ENCODE results near the gene FALEC. TPM values are rescaled to one million over a fixed set of nuclear protein-coding genes. Genes with fewer than 3 reads are reported as not detected.
"Not testable (repeated sequence)": the region's sequence is repeated elsewhere in the genome, so short reads cannot be mapped to it uniquely, and the experiment has no call there.

Gene FALEC
- total and polyA plus RNA-seq, 5 donors from 2014 or later = 0.42 TPM; not detected in 4

- H3K27me3 Mint-ChIP-seq = no peaks in the 10 kb centered on the region
- no peaks in the 10 kb centered on the region for H3K9me3 ChIP-seq (ENCODE audit: control insufficient read depth in 2 of 2, low read length in 2 of 2)
- no peaks in the 10 kb centered on the region for H3K9me3 Mint-ChIP-seq
- peak in 1 of 3 donors; percentile 31 for DNase-seq
- peaks cover 9% of the 10 kb centered on the region for H3K36me3 ChIP-seq (ENCODE audit: control insufficient read depth, insufficient read depth, low read length)
- H3K36me3 Mint-ChIP-seq = peaks cover 21% of the 10 kb centered on the region
- peak overlapping the region; percentile 95 to 100 (median 97) for H3K27ac Mint-ChIP-seq
- peak overlapping the region; percentile 82 for H3K27ac ChIP-seq (ENCODE audit: insufficient read depth, low read length, poor library complexity, severe bottlenecking)
- H3K4me1 ChIP-seq (ENCODE audit: control insufficient read depth, insufficient read depth, low read length, poor library complexity, severe bottlenecking) = peaks cover 100% of the 10 kb centered on the region
- H3K4me3 ChIP-seq (ENCODE audit: low read depth, low read length) = peak overlapping the region; percentile 93
- peaks cover 18 to 91% (median 64%) of the 10 kb centered on the region in 4 donors for H3K4me1 Mint-ChIP-seq
- H3K4me3 Mint-ChIP-seq = peak overlapping the region; percentile 88 to 100 (median 94)
- H3K27me3 ChIP-seq (ENCODE audit: control insufficient read depth, insufficient read depth, low read length) = no peaks in the 10 kb centered on the region
- ATAC-seq (ENCODE audit: low read depth in 2 of 2) = no peak
These were observed 51.2 kb downstream of the FALEC start for GRCh38 chr1:150566589-150567340.

GRCh38 chr1:150567341-150567716 lies 51.8 kb downstream of the FALEC start:
- no peaks in the 10 kb centered on the region for H3K27me3 ChIP-seq (ENCODE audit: control insufficient read depth, insufficient read depth, low read length)
- H3K36me3 Mint-ChIP-seq = peaks cover 22% of the 10 kb centered on the region
- peaks cover 18 to 94% (median 63%) of the 10 kb centered on the region in 4 donors for H3K4me1 Mint-ChIP-seq
- H3K4me3 Mint-ChIP-seq = peak overlapping the region; percentile 88 to 100 (median 94)
- H3K9me3 ChIP-seq (ENCODE audit: control insufficient read depth in 2 of 2, low read length in 2 of 2) = no peaks in the 10 kb centered on the region
- H3K27ac Mint-ChIP-seq = peak overlapping the region; percentile 95 to 100 (median 97)
- no peaks in the 10 kb centered on the region for H3K9me3 Mint-ChIP-seq
- H3K4me3 ChIP-seq (ENCODE audit: low read depth, low read length) = peak overlapping the region; percentile 93
- H3K4me1 ChIP-seq (ENCODE audit: control insufficient read depth, insufficient read depth, low read length, poor library complexity, severe bottlenecking) = peaks cover 99% of the 10 kb centered on the region
- peaks cover 9% of the 10 kb centered on the region for H3K36me3 ChIP-seq (ENCODE audit: control insufficient read depth, insufficient read depth, low read length)
- no peaks in the 10 kb centered on the region for H3K27me3 Mint-ChIP-seq
- ATAC-seq (ENCODE audit: low read depth in 2 of 2) = peak; percentile 50 to 51
- peak in 2 of 3 donors; percentile 85 to 96 for DNase-seq
- peak overlapping the region; percentile 82 for H3K27ac ChIP-seq (ENCODE audit: insufficient read depth, low read length, poor library complexity, severe bottlenecking)

DNA sequence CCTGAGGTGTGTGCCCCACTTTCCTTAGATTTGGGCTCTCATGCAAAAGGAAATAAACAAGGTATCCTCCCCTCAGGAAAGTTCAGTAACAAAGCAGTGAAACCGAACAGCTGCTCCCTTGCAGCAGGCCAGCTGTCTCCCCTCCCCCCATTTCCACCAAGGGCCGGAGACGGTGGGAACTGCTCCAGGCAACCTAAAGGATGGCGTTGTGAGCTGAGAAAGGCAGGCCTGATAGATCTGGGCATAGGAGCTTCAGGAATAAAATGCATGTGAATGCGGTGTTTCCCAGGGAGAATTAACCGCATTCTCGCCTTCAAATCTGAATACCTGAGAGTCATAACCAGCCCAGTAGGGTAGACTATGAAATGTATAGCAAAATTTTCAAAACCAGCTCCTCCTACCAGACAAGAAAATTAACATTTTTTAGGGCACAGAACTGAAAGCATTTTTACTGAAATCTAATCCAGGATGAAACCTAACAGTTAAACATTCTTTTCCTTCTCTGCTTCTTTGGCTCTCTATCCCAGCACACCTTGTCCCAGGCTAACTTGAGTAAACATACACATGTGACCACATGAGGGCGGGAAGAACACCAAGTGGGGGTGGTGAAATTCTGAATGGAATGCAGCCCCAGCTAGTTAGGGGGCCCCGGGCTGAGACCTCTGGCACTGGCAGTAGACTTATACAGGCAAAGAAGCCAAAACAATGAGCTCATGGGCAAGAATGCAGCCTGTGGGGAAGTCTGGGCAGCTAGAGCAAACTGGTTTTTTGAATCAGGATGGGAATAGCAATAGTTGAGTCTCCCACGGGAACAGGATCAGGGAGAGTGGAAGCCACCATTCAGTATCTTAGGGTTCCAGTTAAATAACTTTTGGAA lies 52.4 kb downstream of the FALEC start:
- Mint-ChIP-seq H3K9me3 (no peaks in the 10 kb centered on the region), H3K36me3 (peaks cover 27% of the 10 kb centered on the region)
- ATAC-seq (ENCODE audit: low read depth in 2 of 2) = peak; percentile 11 to 23

DNA sequence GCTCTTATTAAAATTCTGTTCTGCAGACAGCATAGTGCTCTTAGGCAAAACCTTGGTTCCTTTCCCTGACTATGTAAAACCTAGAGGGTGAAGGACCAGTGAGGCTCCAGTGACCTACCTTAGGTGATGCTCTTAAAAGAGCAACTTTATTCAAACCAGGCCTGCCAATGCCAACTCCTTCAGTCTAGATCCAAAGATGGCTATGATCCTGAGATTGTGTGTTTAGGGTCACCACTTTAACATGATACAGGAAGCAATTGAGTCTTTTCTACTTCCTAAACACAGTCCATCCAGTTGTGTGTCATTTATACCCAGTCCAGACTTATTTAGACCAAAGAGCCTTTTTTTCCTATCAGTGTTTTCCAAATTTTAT lies 53.0 kb downstream of the FALEC start:
- peak in 1 of 3 donors; percentile 60 for DNase-seq

More for the DNA sequence above, 52.4 kb downstream of the FALEC start:
- no peaks in the 10 kb centered on the region for H3K9me3 ChIP-seq (ENCODE audit: control insufficient read depth in 2 of 2, low read length in 2 of 2)
- Mint-ChIP-seq H3K27me3 (no peaks in the 10 kb centered on the region), H3K4me3 (peak overlapping the region; percentile 88 to 100 (median 94)), H3K4me1 (peaks cover 18 to 93% (median 67%) of the 10 kb centered on the region in 4 donors), H3K27ac (peak overlapping the region; percentile 95 to 100 (median 97))
- peaks cover 99% of the 10 kb centered on the region for H3K4me1 ChIP-seq (ENCODE audit: control insufficient read depth, insufficient read depth, low read length, poor library complexity, severe bottlenecking)
- H3K36me3 ChIP-seq (ENCODE audit: control insufficient read depth, insufficient read depth, low read length) = peaks cover 15% of the 10 kb centered on the region
- H3K27me3 ChIP-seq (ENCODE audit: control insufficient read depth, insufficient read depth, low read length) = no peaks in the 10 kb centered on the region
- no peak for DNase-seq
- H3K4me3 ChIP-seq (ENCODE audit: low read depth, low read length) = peak overlapping the region; percentile 93
- peak overlapping the region; percentile 82 for H3K27ac ChIP-seq (ENCODE audit: insufficient read depth, low read length, poor library complexity, severe bottlenecking)

DNA sequence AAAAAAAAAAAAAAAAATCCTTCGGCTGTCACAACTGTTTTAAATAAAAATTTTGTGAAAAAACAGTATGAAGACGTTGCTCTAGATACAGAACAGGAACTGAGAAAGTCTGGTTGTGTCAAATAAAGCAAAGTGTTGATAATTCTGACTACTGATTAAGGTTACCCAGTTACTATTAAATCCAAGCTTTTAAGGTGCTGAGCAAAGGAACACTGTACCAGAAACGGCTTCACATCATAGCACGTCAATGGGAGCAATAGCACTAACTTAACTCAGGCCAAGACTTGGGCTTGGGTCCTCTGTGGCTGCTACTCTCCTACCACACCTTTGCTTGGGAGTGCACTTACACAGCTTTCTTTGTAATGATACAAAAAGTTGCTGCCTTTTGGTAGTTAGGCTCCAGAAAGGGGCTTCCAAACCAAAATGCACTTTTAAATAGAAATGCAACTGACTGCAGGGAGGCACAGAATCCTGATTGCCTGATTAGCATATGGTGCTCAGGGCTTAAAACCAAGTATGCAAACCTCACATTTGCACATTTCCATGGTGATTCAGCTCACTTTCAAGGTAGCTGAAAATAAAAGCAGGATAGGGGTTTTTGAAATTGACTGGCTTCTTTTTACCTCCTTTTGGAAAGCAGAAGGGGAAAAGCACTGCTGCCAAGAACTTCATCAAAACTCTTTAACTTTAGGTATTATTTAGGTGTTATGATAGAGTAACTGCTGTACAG lies 57.5 kb downstream of the FALEC start:
- H3K27me3 ChIP-seq (ENCODE audit: control insufficient read depth, insufficient read depth, low read length) = no peaks in the 10 kb centered on the region
- Mint-ChIP-seq H3K9me3 (peaks cover 0 to 2% (median 0%) of the 10 kb centered on the region in 7 donors), H3K4me3 (peak overlapping the region; percentile 98 to 100 (median 99)), H3K27me3 (peaks cover 5% of the 10 kb centered on the region), H3K27ac (peak overlapping the region; percentile 88 to 97 (median 97)), H3K36me3 (peaks cover 73% of the 10 kb centered on the region), H3K4me1 (peaks cover 5 to 67% (median 46%) of the 10 kb centered on the region in 4 donors)
- peaks cover 76% of the 10 kb centered on the region for H3K4me1 ChIP-seq (ENCODE audit: control insufficient read depth, insufficient read depth, low read length, poor library complexity, severe bottlenecking)
- peak overlapping the region; percentile 82 for H3K27ac ChIP-seq (ENCODE audit: insufficient read depth, low read length, poor library complexity, severe bottlenecking)
- peak overlapping the region; percentile 99 for H3K4me3 ChIP-seq (ENCODE audit: low read depth, low read length)
- H3K9me3 ChIP-seq (ENCODE audit: control insufficient read depth in 2 of 2, low read length in 2 of 2) = no peaks in the 10 kb centered on the region
- ATAC-seq (ENCODE audit: low read depth in 2 of 2) (no peak), DNase-seq (peak in 1 of 3 donors; percentile 45)
- peaks cover 64% of the 10 kb centered on the region for H3K36me3 ChIP-seq (ENCODE audit: control insufficient read depth, insufficient read depth, low read length)

More for the DNA sequence above, 53.0 kb downstream of the FALEC start:
- H3K4me3 Mint-ChIP-seq = peak overlapping the region; percentile 88 to 100 (median 94)
- H3K4me1 Mint-ChIP-seq = peaks cover 15 to 93% (median 64%) of the 10 kb centered on the region in 4 donors
- H3K27ac Mint-ChIP-seq = peak overlapping the region; percentile 95 to 100 (median 97)
- no peaks in the 10 kb centered on the region for H3K27me3 Mint-ChIP-seq
- Histone ChIP-seq H3K27me3 (ENCODE audit: control insufficient read depth, insufficient read depth, low read length) (no peaks in the 10 kb centered on the region), H3K4me3 (ENCODE audit: low read depth, low read length) (peak overlapping the region; percentile 93), H3K4me1 (ENCODE audit: control insufficient read depth, insufficient read depth, low read length, poor library complexity, severe bottlenecking) (peaks cover 99% of the 10 kb centered on the region), H3K9me3 (ENCODE audit: control insufficient read depth in 2 of 2, low read length in 2 of 2) (no peaks in the 10 kb centered on the region), H3K27ac (ENCODE audit: insufficient read depth, low read length, poor library complexity, severe bottlenecking) (peak overlapping the region; percentile 82), H3K36me3 (ENCODE audit: control insufficient read depth, insufficient read depth, low read length) (peaks cover 21% of the 10 kb centered on the region)
- H3K9me3 Mint-ChIP-seq = no peaks in the 10 kb centered on the region
- peaks cover 31% of the 10 kb centered on the region for H3K36me3 Mint-ChIP-seq
- ATAC-seq (ENCODE audit: low read depth in 2 of 2) = no peak

DNA sequence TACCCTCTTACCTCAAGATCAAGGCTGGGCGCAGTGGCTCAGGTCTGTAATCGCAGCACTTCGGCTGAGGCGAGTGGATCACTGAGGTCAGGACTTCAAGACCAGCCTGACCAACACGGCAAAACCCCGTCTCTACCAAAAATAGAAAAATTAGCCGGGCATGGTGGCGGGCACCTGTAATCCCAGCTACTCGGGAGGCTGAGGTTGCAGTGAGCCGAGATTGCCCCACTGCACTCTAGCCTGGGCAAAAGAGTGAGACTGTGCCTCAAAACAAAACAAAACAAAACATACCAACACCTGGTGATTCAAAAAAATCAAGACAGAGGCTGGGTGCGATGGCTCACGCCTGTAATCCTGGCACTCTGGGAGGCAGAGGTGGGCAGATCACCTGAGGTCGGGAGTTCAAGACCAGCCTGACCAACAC lies 58.1 kb downstream of the FALEC start:
- not testable (repeated sequence) for H3K9me3 ChIP-seq (ENCODE audit: control insufficient read depth in 2 of 2, low read length in 2 of 2); H3K9me3 Mint-ChIP-seq; H3K27me3 ChIP-seq (ENCODE audit: control insufficient read depth, insufficient read depth, low read length); H3K27me3 Mint-ChIP-seq; ATAC-seq (ENCODE audit: low read depth in 2 of 2)
- H3K27ac Mint-ChIP-seq = peak overlapping the region; percentile 88 to 97 (median 97)
- H3K4me1 ChIP-seq (ENCODE audit: control insufficient read depth, insufficient read depth, low read length, poor library complexity, severe bottlenecking) = peaks cover 70% of the 10 kb centered on the region
- H3K27ac ChIP-seq (ENCODE audit: insufficient read depth, low read length, poor library complexity, severe bottlenecking) = peak overlapping the region; percentile 82
- H3K4me3 Mint-ChIP-seq = peak overlapping the region; percentile 98 to 100 (median 99)
- H3K36me3 ChIP-seq (ENCODE audit: control insufficient read depth, insufficient read depth, low read length) = peaks cover 70% of the 10 kb centered on the region
- peaks cover 5 to 62% (median 42%) of the 10 kb centered on the region in 4 donors for H3K4me1 Mint-ChIP-seq
- peak overlapping the region; percentile 99 for H3K4me3 ChIP-seq (ENCODE audit: low read depth, low read length)
- DNase-seq = peak in 1 of 3 donors; percentile 38
- H3K36me3 Mint-ChIP-seq = peaks cover 77% of the 10 kb centered on the region

Measured in CD4-positive, CD25-positive, alpha-beta regulatory T cell (primary cell).